RPMI7951 (cell line): Measurements from ENCODE around the gene IFIT5. TPM values are rescaled to one million over a fixed set of nuclear protein-coding genes. Genes with fewer than 3 reads are reported as not detected.
A peak's percentile ranks its signal among the peaks of the same experiment; 100 is the strongest.
"Not testable (repeated sequence)": the region's sequence is repeated elsewhere in the genome, so short reads cannot be mapped to it uniquely, and the experiment has no call there.

Experiments
- DNase-seq: peaks from one replicate; pipeline ENCODE4 v3.0.0-alpha.2; 2012; ENCODE audit warnings: low read depth
- total RNA-seq: library from RNA; depleted of rRNA; stranded (reverse); fragments of >200 nt; shearing (Covaris generic); gene quantifications from 2 replicates; pipeline ENCODE4 v1.2.3, GENCODE V29; 2014

The IFIT5 gene
- total RNA-seq, 1 experiment from 2014 or later, result 28.7 TPM

DNA sequence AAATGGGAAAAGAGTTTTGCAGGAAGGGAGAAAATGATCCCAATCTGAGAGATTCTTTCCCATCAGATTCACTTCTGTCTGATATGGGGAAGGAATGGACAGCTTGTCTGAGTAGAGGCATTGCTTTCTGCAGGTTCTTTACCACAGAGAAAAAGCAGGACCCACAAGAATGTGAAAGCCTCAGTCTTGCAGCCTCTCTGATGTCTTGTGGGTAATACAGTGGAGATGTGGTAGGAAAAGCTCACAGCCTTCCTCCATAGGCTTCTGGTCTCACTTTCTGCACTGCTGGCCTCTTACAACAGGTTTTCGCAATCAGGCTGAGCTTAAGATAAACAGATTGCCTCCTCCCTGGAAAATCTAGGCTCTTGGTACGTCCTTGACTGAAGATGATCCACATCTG lies 21.4 kb upstream of the IFIT5 start:
- peak; percentile 73 for DNase-seq

DNA sequence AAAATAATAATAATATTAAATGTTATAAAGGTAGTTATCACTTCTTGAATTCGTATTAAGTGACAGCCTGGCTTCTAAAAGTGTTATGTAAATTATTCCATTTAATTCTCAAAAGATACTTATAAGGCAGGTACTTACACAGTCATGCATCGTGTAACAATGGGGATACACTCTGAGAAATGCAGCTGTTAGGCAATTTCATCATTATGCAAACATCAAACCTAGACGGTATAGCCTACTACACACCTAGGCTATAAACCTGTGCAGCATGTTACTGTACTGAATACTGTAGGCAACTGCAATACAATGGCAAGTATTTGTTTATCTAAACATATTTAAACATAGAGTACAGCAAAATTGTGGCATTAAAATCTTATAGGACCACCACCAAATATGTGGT lies 20.5 kb upstream of the IFIT5 start:
- DNase-seq, result no peak

DNA sequence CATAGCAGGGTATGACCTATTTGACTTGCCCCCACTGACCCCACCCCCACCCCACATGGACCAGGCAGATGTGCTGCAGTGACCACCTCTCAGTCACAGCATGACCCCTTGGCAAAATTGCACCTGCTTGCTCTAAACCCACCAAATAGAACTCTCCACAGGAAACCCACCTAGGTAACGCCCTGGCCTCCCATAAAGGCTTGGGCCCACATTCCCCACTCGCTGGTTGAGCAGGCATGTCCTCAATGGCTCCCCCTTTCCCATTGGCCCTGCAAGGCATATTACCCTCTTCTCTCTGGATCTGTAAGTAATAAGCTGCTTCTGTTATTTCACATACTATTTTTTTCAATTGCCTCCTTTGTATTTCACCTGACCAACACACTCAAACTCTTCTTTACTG lies 19.2 kb upstream of the IFIT5 start:
- DNase-seq, result no peak

DNA sequence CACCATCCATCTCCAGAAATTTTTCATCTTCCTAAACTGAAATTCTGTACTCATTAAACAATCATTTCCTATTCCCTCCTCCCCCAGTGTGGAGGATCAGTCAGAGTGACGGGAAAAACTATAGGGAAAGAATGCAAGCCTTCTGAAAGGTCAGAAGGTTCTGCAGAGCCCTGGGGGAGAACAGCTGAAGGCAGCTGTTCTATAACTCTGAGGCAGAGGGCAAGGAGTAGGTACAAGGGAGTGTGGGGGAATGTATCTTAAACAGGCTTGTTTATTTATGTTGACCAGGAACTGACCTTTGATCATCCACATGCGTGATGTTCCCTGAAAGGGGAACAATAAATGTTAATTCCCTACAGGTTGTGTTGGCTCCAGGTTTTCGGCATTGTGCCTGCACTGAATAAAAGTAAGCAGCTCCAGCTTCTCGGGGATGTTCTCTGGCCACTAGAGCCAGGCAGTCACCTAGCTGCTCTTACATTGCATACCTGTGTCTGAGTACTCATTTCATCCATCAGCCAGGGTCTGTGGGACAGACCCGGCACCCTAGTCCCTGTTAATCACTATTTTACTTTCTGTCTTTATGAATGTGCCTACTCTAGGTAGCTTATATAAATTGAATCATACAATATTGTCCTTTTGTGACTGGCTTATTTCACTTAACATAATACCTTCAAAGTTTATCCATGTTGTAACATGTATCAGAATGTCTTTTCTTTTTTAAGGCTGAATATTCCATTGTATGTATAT lies 16.2 kb upstream of the IFIT5 start:
- DNase-seq, result peak; percentile 66

DNA sequence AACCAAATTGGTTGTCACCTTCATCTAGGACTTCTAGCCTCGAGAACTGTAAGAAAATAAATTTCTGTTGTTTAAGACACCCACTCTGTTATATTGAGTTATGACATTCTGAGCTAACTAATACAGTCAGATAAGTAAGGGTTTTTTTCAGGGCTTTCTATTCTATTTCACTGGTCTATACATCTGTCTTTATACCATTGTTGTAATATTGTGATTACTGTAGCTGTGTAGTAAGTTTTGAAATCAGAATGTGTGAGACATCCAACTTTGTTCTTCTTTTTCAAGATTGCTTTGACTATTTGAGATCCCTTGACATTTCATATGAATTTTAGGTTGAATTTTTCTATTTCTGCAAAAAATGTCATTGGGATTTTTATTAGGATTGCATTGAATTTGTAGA lies 14.4 kb upstream of the IFIT5 start:
- DNase-seq, result no peak

DNA sequence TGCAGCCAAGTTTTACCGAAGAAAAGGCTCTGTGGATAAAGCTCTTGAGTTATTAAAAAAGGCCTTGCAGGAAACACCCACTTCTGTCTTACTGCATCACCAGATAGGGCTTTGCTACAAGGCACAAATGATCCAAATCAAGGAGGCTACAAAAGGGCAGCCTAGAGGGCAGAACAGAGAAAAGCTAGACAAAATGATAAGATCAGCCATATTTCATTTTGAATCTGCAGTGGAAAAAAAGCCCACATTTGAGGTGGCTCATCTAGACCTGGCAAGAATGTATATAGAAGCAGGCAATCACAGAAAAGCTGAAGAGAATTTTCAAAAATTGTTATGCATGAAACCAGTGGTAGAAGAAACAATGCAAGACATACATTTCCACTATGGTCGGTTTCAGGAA lies 11.3 kb upstream of the IFIT5 start:
- no peak for DNase-seq

DNA sequence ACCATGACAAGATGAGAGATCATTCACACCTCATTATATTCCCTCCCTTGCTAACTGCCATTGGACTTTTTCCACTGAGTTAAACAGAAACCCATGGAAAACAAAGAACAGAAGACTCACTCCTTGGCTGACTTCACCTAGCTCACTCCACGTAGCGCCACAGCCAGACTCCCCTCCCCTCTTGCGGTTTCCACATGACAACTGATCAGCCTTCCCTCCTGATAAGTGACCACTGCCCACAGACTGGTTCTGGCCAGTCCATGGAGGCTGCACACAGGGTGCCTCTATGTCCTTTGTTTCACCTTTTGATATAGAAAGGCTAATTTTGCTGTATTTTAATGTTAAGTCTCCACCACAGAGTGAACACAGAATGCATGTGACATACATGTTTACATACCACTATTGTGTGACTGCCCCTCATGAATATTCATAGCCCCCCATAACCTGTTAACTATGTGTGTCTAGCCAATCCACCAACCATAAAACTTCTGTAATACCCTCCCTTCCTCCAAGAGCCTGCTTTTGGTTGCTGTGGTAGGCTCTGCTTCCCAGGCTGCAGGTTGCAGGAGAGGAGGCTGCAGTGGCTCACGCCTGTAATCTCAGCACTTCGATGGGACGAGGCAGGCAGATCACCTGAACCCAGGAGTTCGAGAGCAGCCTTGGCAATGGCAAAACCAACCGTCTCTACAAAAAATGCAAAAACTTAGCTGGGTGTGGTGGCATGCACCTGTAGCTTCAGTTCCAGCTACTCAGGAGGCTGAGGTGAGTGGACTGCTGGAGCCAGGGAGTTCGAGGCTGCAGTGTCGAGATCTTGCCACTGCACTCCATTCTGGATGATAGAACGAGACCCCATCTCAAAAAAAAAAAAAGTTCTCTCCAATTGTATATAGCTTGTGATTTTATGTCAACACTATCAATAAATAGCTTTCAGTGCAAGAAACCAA lies 10.0 kb upstream of the IFIT5 start:
- DNase-seq, result no peak

DNA sequence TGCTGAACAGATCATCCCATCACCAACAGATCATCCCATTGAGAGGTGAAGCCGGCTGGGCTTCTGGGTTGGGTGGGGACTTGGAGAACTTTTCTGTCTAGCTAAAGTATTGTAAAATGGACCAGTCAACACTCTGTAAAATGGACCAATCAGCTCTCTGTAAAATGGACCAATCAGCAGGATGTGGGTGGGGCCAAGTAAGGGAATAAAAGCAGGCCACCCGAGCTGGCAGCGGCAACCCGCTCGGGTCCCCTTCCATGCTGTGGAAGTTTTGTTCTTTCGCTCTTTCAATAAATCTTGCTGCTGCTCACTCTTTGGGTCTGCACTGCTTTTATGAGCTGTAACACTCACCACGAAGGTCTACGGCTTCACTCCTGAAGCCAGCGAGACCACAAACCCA lies 8.2 kb upstream of the IFIT5 start:
- not testable (repeated sequence) for DNase-seq

DNA sequence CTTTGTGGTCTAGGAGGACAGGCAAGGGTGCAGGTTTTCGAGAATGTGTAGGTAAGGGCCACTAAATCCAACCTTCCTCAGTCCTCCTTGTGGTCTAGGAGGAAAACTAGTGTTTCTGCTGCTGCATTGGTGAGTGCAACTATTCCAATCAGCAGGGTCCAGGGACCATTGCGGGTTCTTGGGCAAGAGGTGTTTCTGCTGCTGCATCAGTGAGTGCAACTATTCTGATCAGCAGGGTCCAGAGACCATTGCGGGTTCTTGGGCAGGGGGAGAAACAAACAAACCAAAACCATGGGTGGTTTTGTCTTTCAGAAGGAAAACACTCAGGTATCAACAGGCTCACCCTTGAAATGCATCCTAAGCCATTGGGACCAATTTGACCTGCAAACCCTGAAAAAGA lies 6.6 kb upstream of the IFIT5 start:
- DNase-seq, result not testable (repeated sequence)

DNA sequence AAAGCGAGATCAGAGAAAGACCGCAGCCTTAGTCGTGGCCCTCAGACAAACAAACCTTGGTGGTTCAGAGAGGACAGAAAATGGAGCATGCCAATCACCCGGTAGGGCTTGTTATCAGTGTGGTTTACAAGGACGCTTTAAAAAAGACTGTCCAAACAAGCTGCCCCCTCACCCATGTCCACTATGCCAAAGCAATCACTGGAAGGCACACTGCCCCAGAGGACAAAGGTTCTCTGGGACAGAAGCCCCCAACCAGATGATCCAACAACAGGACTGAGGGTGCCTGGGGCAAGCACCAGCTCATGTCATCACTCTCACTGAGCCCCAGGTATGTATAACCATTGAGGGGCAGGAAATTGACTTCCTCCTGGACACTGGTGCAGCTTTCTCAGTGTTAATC lies 5.1 kb upstream of the IFIT5 start:
- DNase-seq, result not testable (repeated sequence)

DNA sequence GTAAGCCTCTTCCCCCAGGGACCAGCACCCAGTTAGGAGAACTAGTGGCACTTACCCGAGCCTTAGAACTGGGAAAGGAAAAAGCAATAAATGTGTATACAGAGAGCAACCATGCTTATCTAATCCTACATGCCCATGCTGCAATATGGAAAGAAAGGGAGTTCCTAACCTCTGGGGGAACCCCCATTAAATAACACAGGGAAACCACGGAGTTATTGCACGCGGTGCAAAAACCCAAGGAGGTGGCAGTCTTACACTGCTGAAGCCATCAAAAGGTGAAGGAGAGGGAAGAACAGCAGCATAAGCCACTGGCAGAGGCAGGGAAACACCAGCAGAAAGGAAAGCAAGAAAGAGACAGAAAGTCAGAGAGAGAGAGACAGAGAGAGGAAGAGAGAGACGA lies 3.8 kb upstream of the IFIT5 start:
- DNase-seq, result not testable (repeated sequence)

DNA sequence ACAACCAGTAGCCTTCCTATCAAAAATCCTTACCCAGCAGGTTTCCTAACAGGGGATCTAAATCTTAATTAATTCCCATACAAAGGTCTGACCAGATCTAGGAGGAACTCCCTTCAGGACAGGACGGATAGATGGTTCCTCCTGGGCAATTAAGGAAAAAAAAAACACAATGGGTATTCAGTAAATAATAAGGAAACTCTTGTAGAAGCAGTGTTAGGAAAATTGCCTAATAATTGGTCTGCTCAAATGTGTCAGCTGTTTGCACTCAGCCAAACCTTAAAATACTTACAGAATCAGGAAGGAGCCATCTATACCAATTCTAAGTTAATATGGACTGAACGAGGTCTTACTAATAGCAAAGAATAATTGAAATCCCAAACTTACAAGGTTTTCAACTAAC lies 3.2 kb upstream of the IFIT5 start:
- DNase-seq, result not testable (repeated sequence)

DNA sequence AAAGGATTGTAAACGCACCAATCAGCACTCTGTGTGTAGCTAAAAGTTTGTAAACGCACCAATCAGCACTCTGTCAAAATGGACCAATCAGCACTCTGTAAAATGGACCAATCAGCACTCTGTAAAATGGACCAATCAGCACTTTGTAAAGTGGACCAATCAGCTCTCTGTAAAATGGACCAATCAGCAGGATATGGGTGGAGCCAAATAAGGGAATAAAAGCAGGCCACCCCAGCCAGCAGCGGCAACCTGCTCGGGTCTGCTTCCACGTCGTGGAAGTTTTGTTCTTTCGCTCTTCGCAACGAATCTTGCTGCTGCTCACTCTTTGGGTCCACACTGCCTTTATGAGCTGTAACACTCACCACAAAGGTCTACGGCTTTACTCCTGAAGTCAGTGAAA lies 2.1 kb upstream of the IFIT5 start:
- not testable (repeated sequence) for DNase-seq

DNA sequence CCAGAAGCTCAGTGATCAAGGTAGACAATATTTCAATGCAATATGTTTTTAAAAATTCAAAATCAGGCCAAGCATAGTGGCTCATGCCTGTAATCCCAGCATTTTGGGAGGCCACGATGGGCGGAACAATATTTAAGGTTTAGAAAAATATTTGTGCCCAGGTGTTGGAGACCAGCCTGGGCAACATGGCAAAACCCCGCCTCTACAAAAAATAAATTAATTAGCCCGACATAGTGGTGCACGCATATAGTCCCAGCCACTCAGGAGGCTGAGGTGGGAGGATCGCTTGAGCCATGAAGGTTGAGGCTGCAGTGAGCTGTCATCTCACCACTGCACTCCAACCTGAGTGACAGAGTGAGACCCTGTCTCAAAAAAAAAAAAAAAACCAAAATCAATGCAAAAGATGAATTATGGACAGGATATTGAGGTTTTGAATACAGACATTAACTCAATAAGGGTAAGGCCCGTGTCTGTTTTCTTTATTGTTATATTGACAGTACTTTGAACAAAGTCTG lies 913 bp upstream of the IFIT5 start:
- DNase-seq, result no peak

DNA sequence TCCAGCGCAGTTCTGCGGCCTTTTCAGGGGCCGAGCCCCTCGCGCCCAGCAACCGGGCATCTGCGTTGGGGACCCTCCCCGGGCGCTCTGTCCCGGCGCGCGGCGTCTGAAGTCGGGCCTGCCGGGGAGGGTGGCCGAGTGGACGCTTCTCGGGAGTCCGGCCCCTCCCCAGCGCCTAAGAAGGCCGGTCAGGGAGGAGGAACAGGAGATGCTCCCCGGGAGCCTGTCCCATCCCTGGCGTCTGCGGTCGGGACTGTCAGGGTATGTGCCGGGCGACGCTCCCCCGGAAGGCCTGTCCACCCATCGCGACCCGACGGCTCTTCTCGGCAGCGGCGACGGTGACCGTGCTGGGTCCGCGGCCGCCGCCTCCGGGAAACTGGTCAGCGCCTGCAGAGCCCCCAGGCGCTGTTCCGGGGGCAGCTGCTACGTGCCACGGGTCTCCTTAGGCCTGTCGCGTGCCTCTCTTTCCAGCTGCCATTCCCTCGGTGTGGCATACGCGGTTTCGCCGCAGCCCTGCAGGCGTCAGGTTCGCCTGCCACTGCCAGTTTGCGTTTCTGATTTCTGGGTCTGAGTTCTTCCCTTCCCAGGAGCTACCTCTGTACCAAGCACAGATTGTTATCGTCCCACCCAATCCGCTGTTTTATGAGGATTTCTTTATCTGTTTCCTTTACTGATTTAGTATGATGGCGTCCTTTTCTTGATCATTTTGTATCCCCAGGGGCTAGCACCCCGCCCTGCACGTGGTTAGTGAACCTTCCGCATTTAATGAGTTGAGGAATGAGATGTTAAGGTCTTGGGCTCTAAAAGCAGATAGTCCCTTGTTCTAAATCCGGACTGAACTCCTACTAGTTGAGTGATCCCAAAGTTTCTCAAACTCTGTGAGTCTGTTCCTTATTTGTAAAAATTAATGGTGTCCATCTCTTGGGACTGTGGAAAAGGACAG lies 782 bp downstream of the IFIT5 start:
- peak; percentile 70 for DNase-seq

DNA sequence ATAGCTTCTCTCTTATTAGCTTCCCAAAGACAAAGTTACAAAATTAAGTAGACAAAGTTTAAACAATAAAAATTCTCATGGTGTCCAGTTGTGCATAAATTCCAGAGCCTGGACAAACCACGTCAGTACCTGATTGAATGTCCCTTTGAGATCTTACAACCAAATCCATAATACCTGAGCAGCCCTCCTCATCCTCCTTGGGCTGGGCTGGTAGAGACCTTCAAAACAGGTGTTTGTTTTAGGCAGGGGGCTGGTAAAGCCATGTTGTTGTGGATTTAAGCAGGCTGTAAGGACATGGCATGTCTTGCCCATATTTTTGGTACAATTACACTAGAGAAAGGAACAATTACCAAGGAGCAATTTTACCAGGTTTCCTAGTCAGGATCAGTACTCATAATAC lies 2.1 kb downstream of the IFIT5 start:
- no peak for DNase-seq

DNA sequence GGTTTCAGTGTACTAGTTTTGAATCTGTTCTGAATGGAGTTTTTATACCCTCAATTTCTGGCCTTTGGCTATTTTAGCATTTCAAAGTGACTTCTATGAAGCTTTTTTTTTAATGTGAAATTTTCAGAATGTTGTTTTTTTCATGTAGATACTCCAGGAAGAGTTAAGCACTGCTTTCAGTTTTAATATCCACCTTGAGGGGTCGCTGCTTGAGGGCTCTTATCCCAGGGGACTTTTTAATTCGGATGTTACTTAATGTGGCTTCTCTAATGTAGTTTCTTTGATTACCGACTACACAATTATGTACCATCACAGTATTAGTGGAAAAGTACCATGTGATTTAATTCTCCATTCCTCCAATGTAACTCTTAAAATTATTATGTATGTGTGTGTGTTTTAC lies 5.2 kb downstream of the IFIT5 start:
- peak; percentile 29 for DNase-seq

DNA sequence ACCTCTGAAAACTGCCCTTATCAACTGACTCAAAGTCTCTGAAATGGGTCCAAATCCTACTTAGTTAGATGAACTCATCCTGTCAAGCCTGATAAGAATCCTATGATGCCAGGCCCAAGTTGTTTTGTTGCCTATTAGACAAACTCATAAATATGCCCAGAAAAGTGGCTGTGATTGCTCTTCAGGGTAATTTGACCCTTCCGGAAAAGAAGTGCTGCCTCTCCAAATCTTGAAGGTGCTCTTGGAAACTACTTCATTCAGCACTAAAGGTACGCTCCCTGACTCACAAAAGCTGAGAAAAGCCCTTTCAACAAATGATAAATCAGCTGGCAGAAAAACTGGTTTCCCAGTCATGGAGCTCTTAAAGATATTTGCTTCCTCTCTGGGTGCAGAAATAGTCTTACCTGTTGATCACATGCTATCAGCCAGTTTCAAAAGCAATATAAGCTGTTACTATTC lies 6.7 kb downstream of the IFIT5 start:
- DNase-seq, result no peak

DNA sequence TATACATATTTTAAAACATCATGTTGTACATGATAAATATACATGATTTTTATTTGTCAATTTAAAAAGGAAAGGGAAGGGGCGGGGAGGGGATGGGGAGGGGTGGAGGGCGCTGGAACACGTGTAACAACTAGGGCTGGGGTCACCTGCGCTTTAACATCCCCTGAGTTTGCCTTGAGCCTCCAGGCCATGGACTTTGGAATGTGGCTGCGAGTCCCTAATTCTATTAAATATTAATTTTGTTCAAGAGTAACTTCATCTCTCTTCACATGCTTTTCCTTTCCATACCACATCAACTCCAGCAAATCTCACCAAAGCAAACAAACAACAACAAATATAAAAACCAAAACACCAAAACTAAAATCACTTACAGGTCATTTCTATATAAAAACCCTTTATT lies 10.6 kb downstream of the IFIT5 start:
- no peak for DNase-seq

DNA sequence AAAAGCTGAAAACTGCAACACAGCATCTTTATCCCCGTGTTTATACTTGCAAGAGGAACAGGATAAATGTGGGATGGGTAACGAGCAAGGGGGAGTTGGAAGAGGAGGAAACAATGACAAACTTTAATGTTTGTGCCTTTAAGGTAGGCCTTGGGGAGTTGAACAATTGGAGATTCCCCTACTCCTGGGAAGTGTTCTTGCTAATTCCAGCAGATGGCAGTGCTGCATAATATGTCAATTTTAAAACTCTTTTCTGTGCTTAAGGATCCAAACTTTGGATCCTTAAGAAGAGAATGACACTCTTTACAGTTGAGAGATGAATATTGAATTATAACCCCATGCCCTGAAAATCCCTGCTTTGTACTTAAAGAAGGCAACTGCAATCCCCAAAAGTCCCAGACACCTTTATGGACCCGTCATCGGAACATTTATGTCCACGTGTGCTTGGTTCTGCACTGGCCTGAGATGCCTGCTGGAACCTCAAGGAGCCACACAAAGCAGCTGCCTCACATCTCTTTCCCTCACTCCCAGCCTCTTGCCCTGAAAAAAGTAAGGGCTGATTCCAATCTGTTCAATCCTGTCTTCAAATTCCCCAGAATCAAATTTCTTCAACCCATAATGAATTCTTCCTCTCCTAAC lies 12.0 kb downstream of the IFIT5 start:
- DNase-seq, result peak; percentile 50

DNA sequence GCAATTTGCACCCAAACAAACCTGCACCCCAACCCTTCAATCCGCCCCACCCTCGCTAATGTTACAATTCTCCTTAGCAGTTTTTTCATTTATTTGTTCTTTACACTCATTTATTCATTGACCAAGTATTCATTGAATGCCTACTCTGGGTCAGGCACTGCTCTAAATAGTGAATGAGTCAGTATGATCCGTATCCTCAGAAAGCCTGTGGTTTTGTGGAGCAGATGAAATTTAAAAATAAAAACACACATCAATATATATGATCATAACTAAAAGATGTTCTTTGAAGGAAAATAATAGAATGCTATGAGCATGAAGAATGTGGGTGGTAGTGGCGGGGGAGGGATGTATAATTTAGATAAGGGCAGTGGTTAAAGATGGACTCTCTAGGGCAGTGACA lies 13.3 kb downstream of the IFIT5 start:
- DNase-seq, result peak; percentile 41
